HG02884 (cell line): ENCODE results near the gene PROK2.

Source experiments
- ATAC-seq: cut with Tn5 transposase; IDR thresholded peaks from one replicate; pipeline ENCODE4 v1.9.1; 2021; ENCODE audit warnings: mild to moderate bottlenecking, moderate library complexity; ENCODE audit not compliant: unreplicated experiment

PROK2 gene

DNA sequence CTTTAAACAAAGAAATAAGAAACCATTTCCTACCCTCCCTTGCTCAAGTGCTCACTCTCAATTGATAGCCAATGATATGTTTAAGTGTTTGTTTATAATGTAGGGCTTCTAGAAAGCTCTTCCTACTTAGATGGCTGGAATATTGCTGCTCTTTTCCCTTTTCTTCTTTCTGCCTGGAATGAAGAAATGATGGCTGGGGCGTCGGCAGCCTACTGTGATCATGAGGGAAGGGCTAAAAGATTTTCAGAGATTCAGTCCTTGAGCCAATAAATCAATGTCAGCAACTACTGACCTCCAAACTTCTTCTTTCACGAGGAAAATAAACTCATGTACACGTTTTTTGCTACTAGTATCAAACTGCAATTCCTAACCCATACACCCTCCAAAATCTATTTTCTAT, 33.3 kb downstream of the PROK2 start:
- ATAC-seq: no peak

DNA sequence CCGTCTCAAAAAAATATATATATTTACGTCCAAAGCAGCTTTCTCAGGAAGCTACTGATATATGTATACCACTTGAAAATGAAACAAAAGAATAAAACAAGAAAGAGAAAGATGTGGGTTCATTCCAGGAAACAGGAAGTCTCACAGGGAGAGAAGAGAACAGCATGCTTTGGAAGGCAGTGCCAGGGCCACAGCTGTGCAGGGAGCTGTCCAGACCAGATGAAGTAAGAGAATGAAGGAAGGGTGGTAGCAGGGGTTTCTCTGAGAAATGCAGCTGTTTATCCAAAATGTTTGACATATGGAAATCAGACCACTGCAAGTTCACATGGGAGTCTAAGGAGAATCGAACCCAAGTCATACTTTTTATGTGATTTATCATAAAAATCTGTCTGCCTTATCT, 40.2 kb downstream of the PROK2 start:
- no peak for ATAC-seq

DNA sequence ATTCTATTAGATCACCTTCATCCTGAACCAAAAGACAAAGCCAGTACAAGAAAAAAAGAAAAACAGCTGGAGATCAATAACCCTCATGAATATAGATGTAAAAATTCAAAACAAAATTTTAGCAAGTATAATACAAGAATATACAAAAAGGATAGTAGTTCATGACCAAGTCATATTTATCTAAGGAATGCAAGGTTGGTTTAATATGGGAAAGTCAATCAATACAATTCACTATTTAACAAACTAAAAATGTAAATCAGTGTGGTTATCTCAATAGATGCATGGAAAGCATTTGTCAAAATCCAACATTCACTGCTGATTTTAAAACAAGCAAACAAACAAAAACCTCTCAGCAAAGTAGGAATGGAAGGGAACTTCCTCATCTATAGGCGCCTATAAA, 42.3 kb downstream of the PROK2 start:
- ATAC-seq: no peak

DNA sequence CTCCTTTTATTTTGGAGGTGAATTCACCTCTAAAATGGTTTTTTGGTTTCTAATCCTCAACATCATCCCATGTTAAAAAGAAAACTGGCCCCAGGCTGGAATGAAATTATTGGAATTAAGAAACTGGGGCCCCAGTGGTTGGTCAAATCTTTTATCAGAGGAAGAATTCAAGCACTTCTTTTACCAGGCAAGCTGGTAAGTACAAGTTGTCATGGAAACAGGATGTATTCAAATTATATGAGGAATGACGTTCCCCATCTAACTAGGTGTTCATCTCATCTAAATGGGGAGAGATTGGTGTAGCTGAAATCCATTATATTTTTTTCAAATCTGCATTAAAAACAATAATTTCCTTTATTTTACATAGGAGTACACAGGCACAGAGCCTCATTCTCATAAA, 50.1 kb downstream of the PROK2 start:
- ATAC-seq: no peak

DNA sequence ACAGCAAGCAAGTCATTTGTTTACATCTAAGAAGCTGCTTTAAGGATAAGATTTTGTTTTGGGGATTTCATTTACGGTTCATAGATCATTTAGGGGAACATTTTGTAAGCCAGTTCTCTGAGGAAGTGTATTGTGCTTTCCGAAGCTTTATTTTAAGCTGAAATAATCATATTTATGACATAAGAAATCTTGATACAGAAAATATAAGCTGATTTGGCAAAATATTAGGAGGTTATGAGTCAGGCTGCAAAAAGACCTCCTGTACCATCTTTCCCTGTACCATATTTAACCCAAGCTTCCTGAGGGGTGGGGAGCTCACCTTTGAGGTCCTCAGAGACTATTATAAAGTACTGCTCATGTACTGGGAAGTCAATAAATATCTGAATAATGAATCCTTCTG, 51.6 kb downstream of the PROK2 start:
- ATAC-seq: no peak

DNA sequence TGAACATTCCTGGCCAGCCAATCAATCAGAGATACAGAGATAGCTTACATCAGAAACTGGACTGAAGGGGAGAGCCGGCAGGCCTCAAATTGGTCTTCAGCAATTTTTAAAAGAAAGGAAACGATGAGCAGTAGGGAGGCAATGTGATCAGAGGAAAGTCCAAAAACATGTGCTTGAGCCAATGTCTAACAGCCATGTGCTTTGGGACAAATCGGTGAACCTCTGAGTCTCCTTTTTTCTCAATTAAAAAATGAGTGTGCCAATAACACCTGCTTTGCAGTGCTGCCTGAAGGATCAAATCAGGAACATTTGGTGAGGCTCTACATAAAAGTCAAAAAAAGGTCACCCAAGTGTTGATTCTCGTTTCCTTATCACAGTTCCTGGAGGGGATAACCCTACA, 52.3 kb downstream of the PROK2 start:
- no peak for ATAC-seq

DNA sequence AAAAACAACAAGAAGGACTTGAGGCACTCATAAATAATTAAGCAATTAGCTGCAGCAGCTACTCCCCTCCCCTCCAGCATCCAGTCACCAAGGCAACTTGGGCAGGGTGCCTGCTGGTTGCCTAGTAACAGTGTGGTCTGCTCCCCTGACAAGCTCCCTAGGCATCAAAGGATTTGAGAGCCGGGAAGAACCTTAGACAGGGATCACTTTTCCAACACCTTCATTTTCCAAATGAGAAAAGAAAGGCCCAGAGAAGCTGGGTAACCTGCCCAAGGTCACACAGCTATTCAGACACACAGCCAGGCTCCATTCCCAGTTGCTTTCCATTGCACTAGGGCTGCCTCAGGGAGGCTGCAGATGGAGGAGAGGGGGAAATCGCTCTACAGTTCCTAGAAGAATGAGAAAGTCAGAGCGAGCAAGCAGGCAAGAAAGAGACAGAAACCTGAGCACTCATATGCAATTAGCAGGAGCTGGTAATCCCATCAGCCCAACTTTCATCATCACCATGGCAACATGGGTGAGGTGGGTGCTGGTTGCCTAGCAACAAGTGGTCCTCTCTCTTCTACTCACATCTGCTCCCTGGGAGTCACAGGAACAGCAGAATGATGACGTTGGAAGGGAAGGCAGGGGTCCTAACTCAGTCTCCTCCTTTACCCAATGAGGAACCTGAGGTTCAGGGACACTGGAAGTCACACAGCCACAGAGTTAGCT, 56.2 kb downstream of the PROK2 start:
- ATAC-seq: no peak

DNA sequence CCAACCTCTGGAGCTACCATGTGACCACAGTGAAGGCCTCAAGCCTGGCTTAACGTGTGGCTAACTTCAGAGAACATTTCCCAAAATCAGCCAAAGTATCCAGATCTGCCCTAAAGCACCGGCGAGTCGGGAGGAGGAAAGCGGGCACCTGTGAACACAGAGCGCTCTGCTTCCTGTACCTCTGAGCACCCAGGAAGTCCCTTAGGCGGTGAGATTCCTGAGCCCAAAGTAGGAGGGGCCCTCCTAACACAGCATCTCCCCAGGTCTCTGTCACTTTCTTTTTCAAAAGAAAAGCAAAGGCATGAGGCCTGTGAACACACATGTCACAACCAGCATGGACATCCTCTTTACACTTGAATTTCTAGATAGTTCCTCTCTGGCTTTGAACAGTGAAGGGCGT, 58.8 kb downstream of the PROK2 start:
- ATAC-seq: no peak

DNA sequence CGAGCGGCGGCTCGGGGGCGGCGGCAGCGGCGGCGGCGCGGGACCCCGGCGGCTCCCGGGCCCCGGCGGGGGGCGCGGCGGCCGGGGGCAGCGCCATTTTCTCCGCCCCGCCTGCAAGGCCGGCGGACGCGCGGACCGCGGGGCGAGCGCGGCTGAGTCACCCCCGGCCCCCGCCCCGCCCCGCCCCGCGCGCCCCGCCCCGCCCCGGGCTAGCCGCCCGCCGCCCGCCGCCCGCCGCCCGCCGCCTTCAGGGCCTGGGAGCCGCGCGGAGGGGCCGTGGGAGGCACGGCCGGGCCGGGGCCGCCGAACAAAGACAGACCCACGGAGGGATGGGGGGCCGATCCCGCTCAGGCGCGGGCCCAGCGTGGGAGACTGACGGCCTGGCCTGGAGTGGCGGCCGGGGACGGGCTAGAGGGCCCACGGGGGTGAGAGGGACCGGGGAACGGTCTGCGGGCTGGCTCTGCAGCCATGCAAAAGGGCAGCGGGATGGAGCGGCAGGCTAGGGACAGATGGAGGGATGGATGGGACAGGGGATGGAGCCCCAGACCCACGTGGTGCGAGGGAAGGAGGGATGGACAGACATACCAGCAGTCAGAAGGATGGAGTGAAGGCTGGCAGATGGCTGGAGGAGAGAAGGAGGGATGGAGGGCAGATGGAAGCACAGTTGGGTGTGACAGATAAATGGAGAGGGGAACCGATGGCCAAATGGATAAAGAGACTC, 59.5 kb downstream of the PROK2 start, which contains the start of gene EIF4E3:
EIF4E3 (minus strand) TSS at position 132 of the 721 bp plus-strand sequence; CDS start at position 97, 35 bp downstream.
- ATAC-seq: peak; percentile 43

DNA sequence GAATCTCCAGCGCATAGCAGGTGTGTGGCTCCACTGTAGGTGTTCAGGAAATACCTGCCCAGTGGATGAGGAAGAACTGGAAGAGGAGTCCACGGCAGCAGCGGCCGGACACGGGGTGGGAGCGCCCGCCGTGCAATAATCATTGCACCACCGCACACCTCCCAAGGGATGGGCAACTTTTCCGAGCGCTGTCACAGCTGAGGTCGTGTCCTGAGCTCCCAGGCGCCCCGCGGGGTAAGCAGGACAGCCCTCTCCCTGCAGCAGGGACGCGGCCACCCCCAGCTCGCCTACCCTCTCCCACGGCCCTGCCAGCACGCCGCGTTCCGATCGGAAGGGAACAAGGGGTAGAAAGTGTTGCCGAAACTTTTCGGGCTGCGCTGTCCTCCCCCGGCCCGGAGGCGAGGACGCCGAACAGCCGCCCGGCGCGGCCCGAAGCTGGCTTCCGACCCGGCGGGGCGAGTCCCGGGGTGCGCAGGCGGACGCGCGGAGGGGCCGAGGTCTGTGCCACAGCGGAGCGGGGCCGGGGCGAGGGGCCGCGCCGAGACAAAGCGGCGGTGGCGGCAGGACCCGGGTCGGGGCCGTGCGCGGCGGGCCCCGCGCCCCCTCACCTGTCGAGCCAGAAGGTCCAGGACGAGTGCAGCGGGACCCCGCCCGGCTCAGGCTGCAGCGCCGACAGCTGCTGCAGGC, 60.2 kb downstream of the PROK2 start:
- peak; percentile 43 for ATAC-seq

DNA sequence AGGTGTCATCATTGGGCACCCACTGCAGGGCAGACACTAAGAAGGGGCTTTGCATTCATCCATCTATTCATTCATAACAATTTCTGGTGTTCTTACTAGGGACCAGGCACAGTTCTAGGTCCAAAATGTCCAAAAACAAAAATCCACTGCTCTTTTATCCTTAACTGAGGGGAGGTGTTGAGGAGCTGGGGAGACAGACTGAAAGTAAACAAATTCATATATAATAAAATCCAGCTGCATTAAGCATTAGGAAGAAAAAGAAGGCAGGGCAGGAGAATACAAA, 60.8 kb downstream of the PROK2 start:
- no peak for ATAC-seq

DNA sequence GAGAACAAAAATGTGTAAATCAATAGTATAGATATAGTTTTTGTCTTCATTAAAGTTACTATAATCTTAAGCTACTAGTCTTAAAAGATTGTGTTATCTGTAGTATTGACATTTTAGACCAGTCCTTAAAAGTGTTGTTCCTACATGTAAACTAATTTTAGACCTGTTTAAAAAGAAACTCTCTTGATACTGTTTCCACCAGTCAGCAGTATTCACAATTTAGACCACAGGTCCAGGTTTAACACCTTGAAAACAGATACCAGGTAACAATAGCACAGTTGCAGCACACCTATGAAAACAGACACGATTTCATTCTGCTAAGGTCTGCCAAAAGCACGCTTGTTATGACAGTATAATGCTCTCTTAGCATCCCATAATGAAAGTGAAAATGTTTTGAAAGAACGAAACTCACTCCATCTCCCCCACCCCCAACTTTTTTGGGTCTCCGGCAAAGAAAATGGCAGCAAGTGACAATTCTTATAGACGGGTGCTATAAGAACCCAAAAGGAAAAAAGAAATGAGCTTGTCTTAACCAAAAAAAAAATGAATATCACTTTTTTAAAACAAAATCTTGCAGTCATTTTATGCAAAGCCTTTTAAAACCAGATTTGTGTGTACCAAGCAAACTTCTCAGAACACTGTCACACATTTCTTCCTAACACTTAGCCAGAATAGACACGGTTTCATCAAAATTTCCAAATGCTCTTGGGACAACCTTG, 61.3 kb downstream of the PROK2 start:
- peak; percentile 35 for ATAC-seq

DNA sequence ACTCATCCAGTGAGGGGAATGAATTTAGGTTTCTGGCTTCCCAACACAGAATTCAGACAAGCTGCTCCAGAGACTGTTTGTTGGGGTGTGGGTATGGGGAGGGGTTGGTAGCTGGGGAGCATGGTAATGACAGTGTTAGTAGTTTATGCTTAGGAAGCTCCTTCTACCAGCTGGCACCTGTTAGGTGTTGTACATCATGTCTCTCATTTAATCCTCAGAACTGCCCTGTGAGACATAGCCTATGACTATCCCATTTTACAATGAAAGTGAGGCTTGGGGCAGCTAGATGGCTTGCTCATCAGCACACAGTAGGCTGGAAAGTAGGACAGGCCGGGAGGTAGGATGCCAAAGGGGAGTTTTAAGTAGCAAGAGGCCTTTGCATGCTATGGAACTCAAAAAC, 62.3 kb downstream of the PROK2 start:
- no peak for ATAC-seq
